Smooth muscle cell (in vitro differentiated cells): ENCODE results near the gene CYP2S1. TPM values are rescaled to one million over a fixed set of nuclear protein-coding genes. Genes with fewer than 3 reads are reported as not detected.

Source experiments
- DNase-seq: peaks from one replicate; lab custom pipeline; 2025; ENCODE audit not compliant: unreplicated experiment; lab: John Stamatoyannopoulos, UW
- H2AFZ ChIP-seq: fragments of 200-600 bp; sonication (generic); 2 replicates; pipeline ENCODE4 v1.6.0; 2016; ENCODE audit warnings: antibody characterized with exemption, low read depth, mild to moderate bottlenecking
- H3F3A ChIP-seq: fragments of 200-600 bp; sonication (generic); 2 replicates; pipeline ENCODE4 v1.6.0; 2017; ENCODE audit warnings: antibody characterized with exemption, low read depth
- H3K27ac ChIP-seq: fragments of 200-600 bp; sonication (generic); 2 replicates; pipeline ENCODE4 v1.5.1; 2016; ENCODE audit warnings: low read depth, mild to moderate bottlenecking
- H3K27me3 ChIP-seq: fragments of 200-600 bp; sonication (generic); 2 replicates; pipeline ENCODE4 v1.6.1; 2016; ENCODE audit warnings: low read depth, mild to moderate bottlenecking
- H3K36me3 ChIP-seq: fragments of 200-600 bp; sonication (generic); 2 replicates; pipeline ENCODE4 v1.5.1; 2016; ENCODE audit warnings: low read depth
- H3K4me1 ChIP-seq: fragments of 200-600 bp; sonication (generic); 2 replicates; pipeline ENCODE4 v1.5.1; 2016; ENCODE audit warnings: low read depth
- H3K4me2 ChIP-seq: fragments of 200-600 bp; sonication (generic); 2 replicates; pipeline ENCODE4 v1.6.0; 2016; ENCODE audit warnings: mild to moderate bottlenecking
- H3K4me3 ChIP-seq: fragments of 200-600 bp; sonication (generic); 2 replicates; pipeline ENCODE4 v1.5.1; 2016; ENCODE audit warnings: mild to moderate bottlenecking
- H3K79me2 ChIP-seq: fragments of 200-600 bp; sonication (generic); 2 replicates; pipeline ENCODE4 v1.6.0; 2016; ENCODE audit warnings: low read depth, mild to moderate bottlenecking
- H3K9ac ChIP-seq: fragments of 200-600 bp; sonication (generic); 2 replicates; pipeline ENCODE4 v1.6.0; 2016; ENCODE audit warnings: low read depth
- H3K9me3 ChIP-seq: fragments of 200-600 bp; sonication (generic); replicated peaks from 2 replicates; pipeline ENCODE4 v1.5.1; 2016; ENCODE audit warnings: low read depth
- H4K20me1 ChIP-seq: fragments of 200-600 bp; sonication (generic); 2 replicates; pipeline ENCODE4 v1.6.0; 2016; ENCODE audit warnings: low read depth
- WGBS: methylation state at CpG from one replicate; pipeline ENCODE4 v1.1.7; 2016; ENCODE audit warnings: low lambda C conversion rate; 5-methylcytosine and 5-hydroxymethylcytosine counted together
- polyA plus RNA-seq: library from polyadenylated mRNA; unstranded; fragments of >200 nt; fragmentation: Nextera tagmentation; extraction: Ambion mirVana; gene quantifications from 2 replicates; pipeline ENCODE4 v1.2.1, GENCODE V29; 2016
- total RNA-seq: library from RNA; depleted of rRNA; stranded (reverse); fragments of >200 nt; gene quantifications from 2 replicates; pipeline ENCODE4 v1.2.3, GENCODE V29; 2014
- TF ChIP-seq, protein P1 (sequence below): fragments of 200-600 bp; sonication (generic); IDR thresholded peaks from 2 replicates; pipeline ENCODE4 v1.5.1; 2017; ENCODE audit warnings: borderline replicate concordance, mild to moderate bottlenecking, antibody characterized with exemption; ENCODE audit not compliant: insufficient read depth, poor library complexity, severe bottlenecking

The CYP2S1 gene
- total and polyA plus RNA-seq, 2 experiments from 2014 or later: 0.18 to 1.8 TPM

DNA sequence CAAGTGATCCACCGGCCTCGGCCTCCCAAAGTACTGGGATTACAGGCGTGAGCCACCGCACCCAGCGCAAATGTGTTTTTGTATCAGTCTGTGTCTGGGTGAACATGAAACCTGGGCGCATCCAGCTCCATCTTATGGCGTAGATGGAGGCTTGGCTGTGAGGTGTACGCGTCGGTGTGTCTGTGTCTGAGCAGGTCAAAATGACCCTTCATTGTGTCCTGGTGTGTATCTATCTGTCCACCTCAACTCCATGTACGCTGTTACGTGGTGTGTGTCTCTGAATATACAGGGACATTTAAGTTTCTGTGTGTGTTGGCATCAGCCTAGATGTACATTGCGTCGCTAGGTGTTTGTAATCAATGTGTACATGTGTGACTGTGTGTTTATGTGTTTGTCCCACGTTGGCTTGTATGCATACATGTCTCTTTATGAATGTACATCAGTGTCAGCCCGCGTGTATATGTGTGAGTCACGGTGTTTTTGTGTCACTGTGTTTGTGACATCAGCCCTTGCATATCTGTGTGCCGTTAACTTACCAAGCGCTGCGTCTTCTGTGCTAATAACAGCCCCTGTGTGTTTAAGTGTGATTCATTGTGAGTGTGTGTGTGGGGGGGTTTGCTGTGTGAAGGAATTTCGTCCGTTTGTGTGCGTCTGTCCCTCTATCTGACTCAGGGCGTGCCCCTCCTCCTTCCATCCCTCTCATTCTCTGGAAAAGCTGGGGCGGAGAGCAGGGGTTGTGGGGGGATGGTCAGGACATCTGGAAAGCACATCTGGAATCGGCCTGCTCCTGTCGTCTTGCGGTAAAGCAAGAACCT, 32.4 kb downstream of the CYP2S1 start:
- H2AFZ ChIP-seq: no peak overlapping the region
- H3K4me2 ChIP-seq: peak overlapping the region; percentile 82
- peaks cover 18% of the 10 kb centered on the region for H3F3A ChIP-seq
- no peaks in the 10 kb centered on the region for H3K27me3 ChIP-seq
- H3K4me3 ChIP-seq: peak overlapping the region; percentile 43
- peak overlapping the region; percentile 94 for H3K9ac ChIP-seq
- H3K36me3 ChIP-seq: no peaks in the 10 kb centered on the region
- peaks cover 17% of the 10 kb centered on the region for H3K4me1 ChIP-seq
- no peaks in the 10 kb centered on the region for H3K9me3 ChIP-seq
- WGBS: 44% methylated on average over 27 of the region's 29 CpGs
- peak overlapping the region; percentile 99 for H3K27ac ChIP-seq
- no peaks in the 10 kb centered on the region for H4K20me1 ChIP-seq
- DNase-seq: peak; percentile 89
- peaks cover 7% of the 10 kb centered on the region for H3K79me2 ChIP-seq
- TF ChIP-seq, protein P1, sequence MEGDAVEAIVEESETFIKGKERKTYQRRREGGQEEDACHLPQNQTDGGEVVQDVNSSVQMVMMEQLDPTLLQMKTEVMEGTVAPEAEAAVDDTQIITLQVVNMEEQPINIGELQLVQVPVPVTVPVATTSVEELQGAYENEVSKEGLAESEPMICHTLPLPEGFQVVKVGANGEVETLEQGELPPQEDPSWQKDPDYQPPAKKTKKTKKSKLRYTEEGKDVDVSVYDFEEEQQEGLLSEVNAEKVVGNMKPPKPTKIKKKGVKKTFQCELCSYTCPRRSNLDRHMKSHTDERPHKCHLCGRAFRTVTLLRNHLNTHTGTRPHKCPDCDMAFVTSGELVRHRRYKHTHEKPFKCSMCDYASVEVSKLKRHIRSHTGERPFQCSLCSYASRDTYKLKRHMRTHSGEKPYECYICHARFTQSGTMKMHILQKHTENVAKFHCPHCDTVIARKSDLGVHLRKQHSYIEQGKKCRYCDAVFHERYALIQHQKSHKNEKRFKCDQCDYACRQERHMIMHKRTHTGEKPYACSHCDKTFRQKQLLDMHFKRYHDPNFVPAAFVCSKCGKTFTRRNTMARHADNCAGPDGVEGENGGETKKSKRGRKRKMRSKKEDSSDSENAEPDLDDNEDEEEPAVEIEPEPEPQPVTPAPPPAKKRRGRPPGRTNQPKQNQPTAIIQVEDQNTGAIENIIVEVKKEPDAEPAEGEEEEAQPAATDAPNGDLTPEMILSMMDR: no peak

GRCh38 chr19:41226053-41226873, 33.2 kb downstream of the CYP2S1 start:
- Histone ChIP-seq H4K20me1 (no peaks in the 10 kb centered on the region), H3K79me2 (peaks cover 3% of the 10 kb centered on the region), H3F3A (peaks cover 18% of the 10 kb centered on the region), H3K9ac (peak overlapping the region; percentile 94), H3K4me3 (peak overlapping the region; percentile 43), H3K4me1 (peaks cover 17% of the 10 kb centered on the region), H2AFZ (no peak overlapping the region), H3K27ac (peak overlapping the region; percentile 99), H3K4me2 (peak overlapping the region; percentile 82), H3K27me3 (no peaks in the 10 kb centered on the region), H3K9me3 (no peaks in the 10 kb centered on the region), H3K36me3 (no peaks in the 10 kb centered on the region)
- 14% methylated on average over 36 of the region's 67 CpGs for WGBS
- DNase-seq: peak; percentile 89
- TF ChIP-seq, protein P1: no peak

- peaks cover 3% of the 10 kb centered on the region for H3K79me2 ChIP-seq
Observed at GRCh38 chr19:41226874-41227390, 33.9 kb downstream of the CYP2S1 start.

More at GRCh38 chr19:41226874-41227390, 33.9 kb downstream of the CYP2S1 start:
- Histone ChIP-seq H2AFZ (no peak overlapping the region), H3K27ac (peak overlapping the region; percentile 99), H3K4me3 (peak overlapping the region; percentile 43), H3K4me1 (peaks cover 17% of the 10 kb centered on the region), H3K27me3 (no peaks in the 10 kb centered on the region), H3K4me2 (peak overlapping the region; percentile 82), H3F3A (peaks cover 18% of the 10 kb centered on the region), H4K20me1 (no peaks in the 10 kb centered on the region), H3K9me3 (no peaks in the 10 kb centered on the region), H3K36me3 (no peaks in the 10 kb centered on the region), H3K9ac (peak overlapping the region; percentile 94)
- TF ChIP-seq, protein P1: no peak
- WGBS: 75% methylated on average over 9 of the region's 9 CpGs
- no peak for DNase-seq
